Upper lobe of left lung (tissue), 4 donors: ENCODE measurements around the gene PLCB1.

Source experiments
- CTCF ChIP-seq, 6 experiments: fragments of 450-650 bp in 4 of 6; fragments of 200-600 bp in 2 of 6; sonication (generic) in 2 of 6; IDR thresholded peaks; one replicate each; pipeline ENCODE4 v1.5.1; 2016 to 2019; ENCODE audit warnings: antibody characterized with exemption in 6 of 6
- POLR2A ChIP-seq, 4 donors: fragments of 450-650 bp; IDR thresholded peaks; one replicate each; pipeline ENCODE4 v1.5.1; 2016 to 2017; ENCODE audit warnings: antibody characterized with exemption in 4 of 4, mild to moderate bottlenecking in 2 of 4
- POLR2AphosphoS5 ChIP-seq, 2 donors: sonication (generic); formaldehyde crosslinking; IDR thresholded peaks; one replicate each; pipeline ENCODE4 v1.5.1; 2017; ENCODE audit warnings: antibody characterized with exemption in 2 of 2

- TF ChIP-seq CTCF (IDR thresholded peaks at IDR 0.05) (no peak), POLR2A (IDR thresholded peaks at IDR 0.05) (no peak), POLR2AphosphoS5 (IDR thresholded peaks at IDR 0.05) (no peak)
Measured at GRCh38 chr20:8128291-8129060, 3.6 kb upstream of the PLCB1 start.
